Limb (tissue), 2 donors: Measurements from ENCODE around the gene ERCC2.

Experiments used
- DNase-seq, 2 donors: peaks; one replicate each; pipeline ENCODE4 v3.0.0-alpha.2; 2016; ENCODE audit errors: extremely low spot score in 2 of 2

The ERCC2 gene

GRCh38 chr19:45402298-45403061, 32.1 kb upstream of the ERCC2 start:
- DNase-seq, result peak in 1 of 2 donors; percentile 58

- DNase-seq, result no peak
Observed at GRCh38 chr19:45401815-45402214, 31.4 kb upstream of the ERCC2 start.

GRCh38 chr19:45400192-45400591, 29.8 kb upstream of the ERCC2 start:
- DNase-seq, result no peak

- no peak for DNase-seq
Observed at GRCh38 chr19:45395821-45396617, 25.6 kb upstream of the ERCC2 start.

GRCh38 chr19:45391871-45392665, 21.7 kb upstream of the ERCC2 start:
- no peak for DNase-seq

GRCh38 chr19:45391346-45391745, 21.0 kb upstream of the ERCC2 start:
- no peak for DNase-seq

- DNase-seq, result no peak
Observed at GRCh38 chr19:45385392-45386221, 15.2 kb upstream of the ERCC2 start.

- DNase-seq, result no peak
Observed at GRCh38 chr19:45382426-45382825, 12.1 kb upstream of the ERCC2 start.

- DNase-seq, result no peak
Observed at GRCh38 chr19:45380107-45380506, 9.7 kb upstream of the ERCC2 start.

- DNase-seq, result peak in 1 of 2 donors; percentile 56
Observed at GRCh38 chr19:45376045-45376724, 5.8 kb upstream of the ERCC2 start.

- no peak for DNase-seq
Observed at GRCh38 chr19:45368737-45369340, 1.5 kb downstream of the ERCC2 start.

GRCh38 chr19:45368127-45368526, 2.2 kb downstream of the ERCC2 start:
- DNase-seq, result no peak

- DNase-seq, result no peak
Observed at GRCh38 chr19:45364696-45365095, 5.7 kb downstream of the ERCC2 start.

GRCh38 chr19:45363861-45364459, 6.4 kb downstream of the ERCC2 start:
- DNase-seq, result no peak

GRCh38 chr19:45362291-45362690, 8.1 kb downstream of the ERCC2 start:
- no peak for DNase-seq

- DNase-seq, result no peak
Observed at GRCh38 chr19:45361608-45362007, 8.8 kb downstream of the ERCC2 start.

GRCh38 chr19:45358213-45358792, 12.1 kb downstream of the ERCC2 start:
- no peak for DNase-seq

GRCh38 chr19:45357445-45357783, 13.0 kb downstream of the ERCC2 start:
- DNase-seq, result no peak

- DNase-seq, result no peak
Observed at GRCh38 chr19:45356760-45357444, 13.5 kb downstream of the ERCC2 start.
